GM18868 (cell line): ENCODE results near the gene HSPBAP1.

ENCODE experiments used
- ATAC-seq: cut with Tn5 transposase; IDR thresholded peaks from one replicate; pipeline ENCODE4 v1.9.1; 2021; ENCODE audit warnings: mild to moderate bottlenecking, moderate library complexity; ENCODE audit not compliant: unreplicated experiment

Gene HSPBAP1

GRCh38 chr3:122691195-122691594, 102.4 kb downstream of the HSPBAP1 start:
- ATAC-seq: peak; percentile 92

GRCh38 chr3:122690096-122690495, 103.5 kb downstream of the HSPBAP1 start:
- no peak for ATAC-seq
